HG02610 (cell line): ENCODE measurements around the gene TARS2.

Experiments used
- ATAC-seq: cut with Tn5 transposase; IDR thresholded peaks from one replicate; pipeline ENCODE4 v1.9.1; 2021; ENCODE audit warnings: mild to moderate bottlenecking, moderate library complexity; ENCODE audit not compliant: unreplicated experiment

Gene TARS2

GRCh38 chr1:150536836-150537731 is 49.9 kb downstream of the TARS2 start:
- no peak for ATAC-seq

GRCh38 chr1:150537732-150538684 is 50.8 kb downstream of the TARS2 start:
- no peak for ATAC-seq

GRCh38 chr1:150543500-150544143 is 56.4 kb downstream of the TARS2 start:
- no peak for ATAC-seq

GRCh38 chr1:150544204-150544603 is 57.0 kb downstream of the TARS2 start:
- no peak for ATAC-seq

GRCh38 chr1:150545486-150546032 is 58.3 kb downstream of the TARS2 start:
- no peak for ATAC-seq

- no peak for ATAC-seq
Measured at GRCh38 chr1:150546294-150546937, 59.2 kb downstream of the TARS2 start.

GRCh38 chr1:150548324-150548631 is 61.1 kb downstream of the TARS2 start:
- no peak for ATAC-seq

- ATAC-seq = peak; percentile 46
Measured at GRCh38 chr1:150548632-150549495, 61.6 kb downstream of the TARS2 start, which contains the start of gene ADAMTSL4. Gene ADAMTSL4 (plus strand): TSS chr1:150549408. CDS start chr1:150552289, 2,881 bp downstream.

- no peak for ATAC-seq
Measured at GRCh38 chr1:150549496-150550221, 62.4 kb downstream of the TARS2 start.

GRCh38 chr1:150550222-150551050 is 63.2 kb downstream of the TARS2 start:
- no peak for ATAC-seq

- no peak for ATAC-seq
Measured at GRCh38 chr1:150551051-150551783, 64.0 kb downstream of the TARS2 start.

GRCh38 chr1:150551784-150552127 is 64.5 kb downstream of the TARS2 start:
- no peak for ATAC-seq

- no peak for ATAC-seq
Measured at GRCh38 chr1:150552128-150552910, 65.1 kb downstream of the TARS2 start.

- no peak for ATAC-seq
Measured at GRCh38 chr1:150552911-150553289, 65.7 kb downstream of the TARS2 start.

- ATAC-seq = no peak
Measured at GRCh38 chr1:150553392-150554085, 66.3 kb downstream of the TARS2 start.

GRCh38 chr1:150554086-150554452 is 66.8 kb downstream of the TARS2 start:
- no peak for ATAC-seq
